Activated CD8-positive, alpha-beta memory T cell treated with anti-CD3 and anti-CD28 coated beads for 24 hours (primary cell): ENCODE data around the gene EARS2.
"Not testable (repeated sequence)": the region's sequence is repeated elsewhere in the genome, so short reads cannot be mapped to it uniquely, and the experiment has no call there.

ENCODE experiments used
- DNase-seq: peaks from one replicate; pipeline ENCODE4 v3.0.0-alpha.2; 2020

Gene EARS2

DNA sequence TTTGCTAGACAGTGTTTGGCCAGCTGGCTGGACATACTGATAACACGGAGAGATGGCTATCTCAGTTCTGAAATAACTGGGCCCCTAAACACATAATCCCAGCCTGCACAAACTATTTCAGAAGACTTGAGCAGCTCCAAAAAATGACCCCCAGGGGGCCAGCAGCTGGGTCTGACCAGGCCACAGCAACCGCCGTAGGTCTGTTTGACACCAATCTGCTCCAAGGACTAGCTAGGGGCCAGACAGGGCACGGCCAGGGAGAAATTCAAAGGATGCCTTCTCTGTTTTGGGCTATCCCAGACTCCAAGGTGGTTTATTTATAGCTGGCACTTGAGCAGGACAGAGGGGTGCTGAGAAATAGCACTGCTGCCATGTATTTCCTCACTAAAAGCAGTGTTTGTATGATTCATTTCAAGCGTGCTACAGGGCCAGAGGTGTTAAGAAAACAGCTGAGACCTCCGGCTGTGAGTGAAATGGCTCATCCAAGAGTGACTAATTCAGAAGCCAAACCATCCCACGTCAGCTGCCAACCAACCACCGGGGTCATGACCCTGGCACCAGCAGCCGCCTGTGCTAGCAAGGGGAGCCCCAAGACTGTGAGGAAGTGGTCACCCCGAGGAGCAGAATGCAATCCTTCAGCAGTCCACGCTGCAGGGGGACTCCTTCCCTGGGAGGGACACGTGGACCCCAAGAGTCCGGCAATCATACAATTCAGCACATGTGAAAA lies 52.5 kb downstream of the EARS2 start:
- DNase-seq = peak; percentile 85

DNA sequence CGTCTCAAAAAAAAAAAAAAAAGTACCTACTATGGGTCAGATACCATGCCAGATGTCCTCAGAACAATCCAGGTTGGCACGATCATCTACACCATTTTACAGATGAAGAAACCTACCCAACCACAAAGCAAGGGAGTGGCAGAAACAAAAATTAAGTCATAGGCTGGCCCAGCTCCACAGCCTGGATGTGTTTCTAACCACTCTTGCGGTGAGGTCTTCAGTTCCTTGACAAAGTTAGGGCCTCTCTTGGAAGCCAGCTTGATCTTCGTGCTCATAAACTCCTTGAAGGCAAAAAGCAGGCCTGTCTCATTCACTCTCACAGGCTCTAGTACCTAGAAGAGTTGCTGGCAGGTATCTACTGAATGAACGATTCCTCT lies 53.1 kb downstream of the EARS2 start:
- no peak for DNase-seq

DNA sequence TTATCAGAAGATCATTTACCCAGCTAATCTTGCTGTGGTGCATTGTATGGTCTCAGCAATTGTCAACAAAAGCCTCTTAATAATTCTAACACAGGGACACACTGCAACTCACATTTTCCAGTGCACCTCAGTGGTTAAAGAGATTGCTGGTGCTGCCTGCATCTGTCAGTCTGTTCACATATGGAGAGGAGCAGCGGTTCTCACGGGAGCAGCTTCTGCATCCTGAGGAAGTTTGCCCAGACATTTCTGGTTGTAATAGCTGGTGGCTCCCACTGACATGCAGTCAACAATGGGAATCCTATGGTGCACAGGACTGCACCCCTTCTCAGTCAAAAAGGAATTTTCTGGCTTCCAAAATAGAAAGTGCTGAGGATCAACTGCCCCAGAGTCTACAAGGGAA lies 54.7 kb downstream of the EARS2 start:
- DNase-seq = no peak

DNA sequence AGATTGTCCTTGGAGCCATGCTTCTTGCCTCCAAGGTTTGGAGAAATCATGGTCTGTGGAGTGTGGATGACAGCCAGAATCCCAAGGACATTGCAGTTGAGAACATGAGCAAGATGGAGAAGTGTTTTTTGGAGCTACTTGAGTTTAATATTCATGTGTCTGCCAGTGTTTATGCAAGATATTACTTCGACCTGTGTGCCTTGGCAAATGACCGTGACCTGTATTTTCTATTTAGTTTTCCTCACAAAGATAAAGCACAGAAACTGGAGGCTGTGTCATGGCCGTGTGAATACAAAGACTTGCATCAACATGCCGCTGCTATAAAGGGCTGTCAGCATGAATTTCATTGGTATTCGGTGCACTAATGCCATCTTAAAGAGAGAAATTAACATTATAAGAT lies 55.9 kb downstream of the EARS2 start:
- no peak for DNase-seq

DNA sequence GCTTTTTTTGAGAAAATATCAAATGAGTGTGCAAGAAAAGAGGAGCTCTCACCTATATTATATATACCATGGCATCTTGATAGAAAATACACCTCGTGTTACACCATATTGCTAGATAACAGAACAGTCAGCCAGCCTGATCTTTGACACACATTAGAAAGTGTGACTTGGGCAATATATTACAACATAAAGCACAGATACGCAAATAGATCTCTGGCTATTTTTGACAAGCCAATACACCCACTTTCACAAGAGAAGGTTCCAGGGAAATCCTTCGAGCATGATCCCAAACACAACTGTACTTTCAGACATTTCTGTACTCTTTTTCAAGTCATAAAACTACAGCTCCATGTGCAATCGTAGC lies 56.3 kb downstream of the EARS2 start:
- DNase-seq = no peak

DNA sequence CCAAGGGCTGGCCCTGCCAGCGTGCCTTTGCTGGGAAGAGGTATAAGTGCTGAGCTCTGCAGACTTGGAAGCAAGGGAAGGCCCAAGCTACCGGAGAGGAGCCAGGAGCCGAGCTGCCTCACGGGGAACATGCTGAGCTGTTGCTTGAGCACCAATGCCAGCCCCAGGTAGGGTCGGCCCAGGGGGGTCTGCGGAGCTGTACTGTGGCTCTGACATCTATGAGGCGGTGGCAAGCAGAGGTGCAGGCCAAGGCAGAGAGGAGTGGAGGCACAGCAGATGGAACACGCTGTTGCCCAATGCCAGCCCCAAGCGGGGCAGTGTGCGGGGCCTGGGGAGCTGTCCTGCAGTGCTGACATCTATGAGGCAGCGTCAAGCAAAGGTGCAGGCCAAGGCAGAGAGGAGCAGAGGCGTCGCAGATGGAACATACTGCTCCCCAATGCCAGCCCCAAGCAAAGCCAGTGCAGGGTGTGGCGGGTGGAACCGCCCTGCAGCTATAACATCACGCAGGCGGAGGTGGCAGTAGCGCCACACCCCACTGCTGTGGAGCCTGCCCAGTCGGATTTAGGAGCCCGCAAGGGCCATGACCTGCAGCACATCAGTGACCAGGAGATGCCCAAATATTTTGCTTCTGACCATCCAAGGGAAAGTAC lies 56.8 kb downstream of the EARS2 start:
- DNase-seq = no peak

DNA sequence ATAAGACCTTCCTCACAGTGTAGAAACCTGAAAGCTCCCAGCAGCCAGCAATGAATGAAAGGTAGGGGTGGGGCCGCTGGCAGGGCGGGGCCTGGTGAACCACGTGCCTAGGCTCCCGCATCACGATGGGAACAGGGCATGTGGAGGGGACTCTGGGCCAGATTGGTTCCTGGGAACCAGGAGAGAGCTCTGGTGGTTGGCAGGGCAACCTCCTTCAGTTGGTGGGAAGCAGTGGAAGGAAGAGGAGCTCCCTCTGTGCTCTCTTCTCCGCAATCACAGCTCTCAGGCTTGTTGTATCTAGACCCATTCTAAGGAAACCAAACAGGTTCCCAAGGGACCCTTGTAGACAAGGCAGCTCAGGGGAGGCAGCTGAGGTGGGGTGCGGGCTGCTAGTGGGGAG lies 57.3 kb downstream of the EARS2 start:
- DNase-seq = no peak

DNA sequence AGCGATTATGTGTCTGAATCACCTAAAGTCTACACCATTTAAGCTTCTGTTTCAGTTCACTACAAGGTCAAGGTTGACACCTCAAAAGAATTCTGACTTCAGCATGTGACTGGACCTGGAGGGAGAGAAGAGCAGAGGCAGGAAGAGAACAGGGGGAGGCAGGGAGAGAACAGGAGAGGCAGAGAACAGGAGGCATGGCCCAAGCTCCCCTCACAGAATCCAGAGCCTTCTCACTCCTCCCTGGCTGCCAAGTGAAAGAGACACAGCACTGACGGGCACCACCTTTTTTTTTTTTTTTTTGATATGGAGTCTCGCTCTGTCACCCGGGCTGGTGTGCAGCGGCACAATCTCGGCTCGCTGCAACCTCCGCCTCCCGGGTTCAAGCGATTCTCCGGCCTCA lies 58.3 kb downstream of the EARS2 start:
- no peak for DNase-seq

DNA sequence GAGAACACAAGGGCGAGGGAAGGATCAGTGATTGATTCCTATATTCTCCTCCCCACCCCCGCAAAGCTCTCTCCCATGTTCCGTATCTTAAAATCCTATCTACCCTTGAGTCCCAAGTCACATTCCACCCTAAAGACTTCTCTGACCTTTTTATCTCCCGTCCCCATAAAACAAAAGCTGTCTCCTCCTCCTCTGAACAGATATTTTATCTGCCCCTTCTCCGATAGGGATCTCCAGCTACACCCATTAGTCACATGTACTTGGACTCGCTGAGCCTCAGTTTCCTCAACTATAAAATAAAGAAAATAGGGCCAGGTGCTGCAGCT lies 59.6 kb downstream of the EARS2 start:
- DNase-seq = no peak

DNA sequence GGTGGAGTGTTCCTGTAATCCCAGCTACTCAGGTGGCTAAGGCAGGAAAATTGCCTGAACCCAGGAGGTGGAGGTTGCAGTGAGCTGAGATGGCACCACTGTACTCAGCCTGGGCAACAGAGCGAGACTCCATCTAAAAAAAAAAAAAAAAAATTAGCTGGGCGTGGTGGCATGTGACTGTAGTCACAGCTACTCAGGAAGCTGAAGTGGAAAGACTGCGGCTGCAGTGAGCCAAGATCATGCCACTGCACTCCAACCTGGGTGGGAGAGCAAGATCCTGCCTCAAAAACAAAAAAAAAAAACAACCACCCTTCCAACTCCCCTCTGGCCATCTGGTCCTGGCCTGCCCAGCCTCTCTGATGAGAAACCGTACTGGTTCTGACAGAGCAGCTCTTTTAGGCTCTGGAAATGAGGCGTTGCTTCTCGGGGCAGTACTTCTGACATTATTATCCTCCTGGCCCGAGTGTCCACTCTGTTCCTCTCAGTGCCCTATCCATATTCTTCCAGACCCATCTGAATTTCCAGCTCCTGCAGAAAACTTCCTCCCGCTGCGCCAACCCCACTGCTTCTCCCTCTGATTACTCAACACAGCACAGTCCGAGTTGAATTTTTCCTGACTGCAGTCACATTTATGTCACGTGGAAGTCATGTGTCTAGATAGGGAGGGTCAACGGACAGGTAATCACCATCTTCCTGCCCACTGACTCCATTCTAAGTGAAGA lies 60.2 kb downstream of the EARS2 start:
- DNase-seq = no peak

DNA sequence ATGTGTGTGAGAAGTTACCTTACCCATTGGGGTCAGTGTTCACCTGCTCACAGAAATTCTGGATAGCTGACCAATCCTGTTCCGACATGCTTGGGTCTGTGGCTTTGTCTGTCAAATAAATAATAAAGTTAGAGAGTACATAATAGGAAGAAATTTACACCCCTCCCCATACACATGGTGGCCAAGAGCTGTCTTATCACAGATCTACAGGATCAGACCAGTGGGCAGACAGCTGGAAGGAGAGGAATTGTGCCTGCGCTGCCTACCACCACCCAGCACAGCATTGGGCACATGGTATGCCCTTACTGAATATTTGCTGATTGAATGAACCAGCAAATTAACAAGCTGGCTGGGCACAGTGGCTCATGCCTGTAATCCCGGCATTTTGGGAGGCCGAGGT lies 61.5 kb downstream of the EARS2 start:
- DNase-seq = no peak

DNA sequence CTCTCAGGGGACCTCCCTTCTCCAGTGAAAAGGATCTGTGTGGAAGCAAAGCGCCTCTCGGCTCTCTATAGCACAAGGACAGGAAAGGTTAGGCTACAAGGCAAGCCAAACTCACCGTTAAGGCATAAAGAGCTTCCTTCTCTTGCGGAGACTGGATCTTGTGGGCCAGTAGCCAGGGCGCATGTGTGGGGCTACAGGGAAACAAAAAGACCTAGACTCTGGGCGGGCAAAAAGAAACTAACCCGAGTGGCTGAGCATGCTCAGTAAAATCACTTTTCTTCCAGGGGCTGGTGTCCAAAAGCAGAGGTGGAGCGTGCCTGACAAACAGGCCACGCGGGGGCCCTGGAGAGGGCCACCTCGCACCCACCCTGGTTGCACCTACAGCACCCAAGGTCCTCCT lies 63.0 kb downstream of the EARS2 start:
- DNase-seq = no peak

DNA sequence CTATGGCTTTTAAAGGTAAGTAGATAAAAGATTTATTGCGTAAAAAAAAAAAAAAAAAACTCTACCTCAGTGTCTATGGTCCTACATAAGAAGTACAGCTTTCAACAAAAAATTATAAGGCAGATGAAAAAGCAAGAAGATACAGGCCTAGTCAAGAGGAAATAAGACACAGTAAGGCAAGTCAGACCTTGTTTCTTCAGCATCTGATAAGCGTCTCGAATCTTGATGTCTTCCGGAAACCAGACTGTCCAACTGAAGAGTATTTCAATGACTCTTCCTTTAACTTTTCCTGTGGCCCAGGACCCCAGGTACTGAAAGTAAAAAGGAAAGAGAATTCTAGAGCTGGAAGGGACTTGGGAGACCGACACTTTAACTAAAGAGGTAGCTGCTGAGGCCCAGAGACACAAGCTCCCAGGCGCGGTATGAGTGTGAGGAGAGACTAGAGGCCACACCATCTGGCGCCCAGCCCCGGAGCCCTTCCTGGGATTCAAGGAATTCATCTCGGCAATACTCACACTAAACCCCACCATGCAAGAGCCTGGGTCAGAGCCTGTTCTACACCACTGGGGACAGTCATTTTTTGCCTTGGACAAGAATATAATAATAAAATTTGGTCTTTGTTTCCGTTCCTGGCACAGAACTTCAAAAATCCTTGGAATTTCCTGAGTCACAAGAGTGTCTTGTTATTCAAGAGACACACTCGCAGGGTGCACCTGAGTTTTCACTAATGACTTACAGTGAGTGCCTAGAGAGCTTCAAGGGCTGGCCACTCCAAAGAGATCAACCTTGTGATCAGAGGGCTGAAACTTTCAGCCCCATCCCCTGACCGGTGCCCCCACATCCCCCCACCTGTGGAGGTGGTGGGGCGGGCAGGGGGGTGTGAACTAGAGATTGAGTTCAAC lies 65.4 kb downstream of the EARS2 start:
- DNase-seq = no peak

DNA sequence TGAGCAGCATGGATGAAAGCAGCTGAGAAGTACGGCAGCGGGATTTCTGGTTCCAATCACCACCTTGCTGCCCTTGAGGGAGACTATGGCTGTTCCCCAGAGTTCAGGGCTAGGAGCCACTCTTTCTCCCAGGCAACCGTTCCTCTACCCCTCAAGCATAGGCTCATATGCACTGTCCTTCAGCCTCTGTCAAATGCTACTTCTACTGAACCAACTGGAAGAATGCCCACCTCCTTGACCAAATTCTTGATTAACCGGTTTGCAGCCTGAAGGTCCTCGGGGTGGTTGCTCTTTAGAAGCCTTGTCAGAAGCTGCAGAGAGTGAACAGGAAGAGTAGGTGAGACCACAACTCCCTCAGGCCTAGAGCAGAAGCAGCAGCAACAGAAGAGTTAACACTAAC lies 70.7 kb downstream of the EARS2 start:
- DNase-seq = no peak

DNA sequence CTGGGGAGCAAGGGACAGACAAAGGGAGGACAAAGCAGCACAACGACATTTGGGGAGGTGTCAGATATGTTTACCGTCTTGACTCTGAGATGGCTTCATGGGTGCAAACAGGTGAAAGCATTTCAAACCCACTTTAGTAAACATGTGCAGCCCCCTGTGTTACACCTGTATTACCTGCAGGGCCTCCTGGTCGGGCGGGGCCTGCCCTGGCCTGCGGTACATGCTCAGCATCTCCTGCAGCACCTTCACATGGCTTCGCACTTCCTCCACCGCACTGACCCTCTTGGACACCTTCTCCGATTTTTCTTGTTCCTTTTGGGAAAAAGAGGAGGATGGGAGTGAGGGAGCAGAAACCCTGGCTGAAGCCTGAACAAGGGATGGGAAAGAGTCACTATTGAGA lies 71.3 kb downstream of the EARS2 start:
- no peak for DNase-seq

DNA sequence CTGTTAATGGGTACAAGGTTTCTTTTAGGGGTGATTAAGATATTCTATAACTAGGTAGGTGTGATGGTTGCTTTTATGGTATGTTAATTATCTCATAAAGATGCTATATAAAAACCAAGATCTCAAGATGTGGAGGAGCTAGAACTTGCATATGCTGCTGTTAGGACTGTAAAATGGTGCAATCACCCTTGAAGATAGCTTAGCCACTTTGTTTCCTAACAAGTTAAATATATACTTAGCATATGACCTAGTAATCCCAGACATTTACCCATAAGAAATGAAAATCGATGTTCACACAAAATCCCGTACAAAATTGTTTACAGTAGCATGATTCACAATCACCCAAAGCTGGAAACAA lies 71.9 kb downstream of the EARS2 start:
- no peak for DNase-seq

DNA sequence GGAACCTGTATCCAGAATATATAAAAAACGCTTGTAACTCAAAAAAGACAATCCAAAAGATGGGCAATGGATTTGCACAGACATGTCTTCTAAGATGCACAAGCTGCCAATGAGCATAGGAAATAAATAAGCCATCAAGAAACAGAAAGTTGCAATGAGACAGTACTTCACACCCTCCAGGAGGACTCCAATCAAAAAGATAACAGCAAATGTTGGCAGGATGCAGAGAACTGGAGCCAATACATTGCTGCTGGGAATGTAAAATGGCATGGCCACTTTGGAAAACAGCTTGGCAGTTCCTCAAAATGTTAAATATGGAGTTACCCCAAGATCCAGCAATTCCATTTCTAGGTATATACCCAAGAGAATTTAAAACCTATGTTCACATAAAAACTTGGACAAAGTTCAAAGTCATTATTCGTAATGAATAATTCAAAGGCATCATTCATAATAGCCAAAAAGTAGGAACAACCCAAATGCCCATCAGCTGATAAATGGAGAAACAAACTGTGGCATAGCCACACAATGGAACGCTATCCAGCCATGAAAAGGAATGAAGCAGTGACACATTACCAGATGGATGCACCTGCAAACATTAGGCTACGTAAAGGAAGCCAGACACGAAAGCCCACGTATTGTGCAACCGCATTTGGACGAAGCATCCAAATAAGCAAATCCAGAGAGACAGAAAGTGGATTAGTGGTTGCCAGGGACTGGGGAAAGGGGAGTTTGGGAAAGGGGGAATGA lies 72.5 kb downstream of the EARS2 start:
- no peak for DNase-seq

DNA sequence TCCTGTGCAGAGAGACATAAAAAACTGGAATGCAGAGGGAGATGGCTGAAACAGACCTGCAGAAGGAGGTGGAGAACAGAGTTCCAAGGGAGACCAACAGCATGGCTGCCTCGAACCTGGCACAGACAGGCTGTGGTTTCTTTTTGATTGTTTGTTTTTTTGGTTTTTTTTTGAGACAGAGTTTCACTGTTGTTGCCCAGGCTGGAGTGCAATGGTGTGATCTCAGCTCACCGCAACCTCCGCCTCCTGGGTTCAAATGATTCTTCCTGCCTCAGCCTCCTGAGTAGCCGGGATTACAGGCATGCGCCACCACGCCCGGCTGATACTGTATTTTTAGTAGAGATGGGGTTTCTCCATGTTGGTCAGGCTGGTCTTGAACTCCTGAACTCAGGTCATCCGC lies 73.7 kb downstream of the EARS2 start:
- DNase-seq = not testable (repeated sequence)

DNA sequence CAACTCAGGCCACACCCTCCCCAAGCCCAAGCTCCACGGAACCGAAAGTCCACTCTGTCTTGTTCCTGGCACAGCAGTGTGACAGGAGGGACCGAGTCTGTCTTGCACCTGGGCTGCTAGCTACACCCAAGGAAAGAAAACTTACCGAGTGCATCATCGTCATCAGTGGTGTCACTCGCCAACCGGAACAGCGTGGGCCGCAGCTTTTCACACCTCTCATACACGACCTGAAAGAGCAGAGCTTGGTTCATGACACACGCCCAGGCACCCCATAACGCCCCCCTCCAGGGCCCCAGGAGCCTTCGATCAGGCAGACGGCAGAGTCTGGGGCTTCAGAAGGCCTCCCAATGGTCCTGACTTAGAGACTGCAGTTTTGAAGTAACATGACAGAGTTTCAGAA lies 74.4 kb downstream of the EARS2 start:
- DNase-seq = peak; percentile 70

DNA sequence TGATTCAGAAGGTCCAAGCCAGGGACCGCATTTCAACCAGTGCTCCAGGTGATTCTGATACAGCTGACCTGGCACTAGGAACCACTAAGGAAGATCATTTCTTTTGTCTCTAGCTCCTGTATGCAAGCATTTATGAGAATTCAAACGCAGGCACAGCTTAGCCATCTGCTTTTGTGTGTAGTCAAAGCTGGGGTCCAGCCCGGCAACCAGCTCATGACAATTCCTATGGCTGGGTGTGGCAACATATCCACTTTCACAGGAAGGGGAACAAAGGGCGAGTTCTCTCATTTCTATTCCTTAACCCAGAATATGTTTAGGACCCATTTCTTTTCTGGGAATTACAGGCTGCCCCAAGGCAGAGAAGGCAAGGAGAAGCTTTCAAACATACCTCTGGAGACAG lies 76.9 kb downstream of the EARS2 start:
- DNase-seq = no peak

DNA sequence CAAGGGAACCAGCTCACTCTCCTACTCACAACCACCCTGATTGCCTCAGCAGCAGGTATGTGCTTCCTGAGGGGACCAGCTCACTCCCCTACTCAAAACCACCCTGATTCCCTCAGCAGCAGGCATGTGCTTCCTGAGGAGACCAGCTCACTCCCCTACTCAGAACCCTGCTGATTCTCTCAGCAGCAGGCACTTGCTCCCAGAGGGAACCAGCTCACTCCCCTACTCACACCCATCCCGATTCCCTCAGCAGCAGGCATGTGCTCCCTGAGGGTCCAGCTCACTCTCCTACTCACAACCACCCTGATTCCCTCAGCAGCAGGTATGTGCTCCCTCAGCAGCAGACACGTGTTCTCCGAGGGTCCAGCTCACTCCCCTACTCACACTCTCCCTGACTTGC lies 78.0 kb downstream of the EARS2 start:
- no peak for DNase-seq

DNA sequence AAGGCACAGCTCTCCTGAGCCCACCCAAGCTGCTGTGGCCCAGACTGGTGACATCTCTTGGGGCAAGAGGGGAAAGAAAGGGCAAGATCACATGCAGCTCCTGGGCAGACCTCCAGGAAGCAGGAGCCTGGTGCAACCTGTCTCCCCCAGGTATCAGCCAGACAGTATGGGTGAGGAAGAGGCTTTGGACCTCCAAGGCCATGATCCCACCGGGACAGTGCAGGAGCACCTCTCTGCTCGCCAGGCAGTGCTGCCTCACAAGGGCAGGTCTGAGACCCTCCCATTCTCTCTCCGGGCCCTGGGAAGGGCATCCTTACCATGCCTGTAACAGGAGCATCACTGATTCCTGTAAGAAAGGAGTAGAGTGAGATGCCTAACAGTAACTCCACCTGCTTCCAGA lies 78.6 kb downstream of the EARS2 start:
- no peak for DNase-seq

DNA sequence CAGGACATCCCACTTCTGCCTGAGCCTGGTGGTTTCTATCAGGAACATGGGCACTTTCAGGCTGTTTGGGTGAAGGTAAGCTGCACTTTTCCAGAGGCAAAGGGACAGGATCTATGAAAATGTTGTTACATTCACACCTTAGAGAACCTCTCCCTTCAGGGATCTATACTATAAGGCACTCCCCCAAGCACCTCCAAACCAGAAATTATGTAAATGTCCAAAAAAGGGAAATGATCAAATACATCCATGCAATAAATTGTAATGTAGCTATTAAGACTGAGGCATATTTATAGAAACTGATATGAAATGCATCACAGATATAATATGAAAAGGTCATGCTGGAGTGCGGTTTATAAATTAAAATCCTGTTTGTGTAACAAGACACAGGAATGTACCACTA lies 80.9 kb downstream of the EARS2 start:
- DNase-seq = no peak
